Neural cell (in vitro differentiated cells): ENCODE data around the gene PTPRA. TPM values are rescaled to one million over a fixed set of nuclear protein-coding genes. Genes with fewer than 3 reads are reported as not detected.

ENCODE experiments used
- H2AFZ ChIP-seq: fragments of 200-600, 300-800 bp; sonication (generic), shearing (Covaris generic); 2 replicates; pipeline ENCODE4 v1.6.0; 2014; ENCODE audit warnings: low read depth, mild to moderate bottlenecking, antibody characterized with exemption, low read length, moderate library complexity
- H3F3A ChIP-seq: fragments of 200-600 bp; shearing (Covaris generic); 2 replicates; pipeline ENCODE4 v1.6.1; 2016; ENCODE audit warnings: mild to moderate bottlenecking, moderate library complexity, mixed read lengths, antibody characterized with exemption, low read length; ENCODE audit not compliant: insufficient read depth, poor library complexity, severe bottlenecking
- H3K27ac ChIP-seq: fragments of 200-600, 300-800 bp; sonication (generic), shearing (Covaris generic); 2 replicates; pipeline ENCODE4 v1.5.1; 2014; ENCODE audit warnings: mild to moderate bottlenecking, low read length, moderate library complexity
- H3K27me3 ChIP-seq: fragments of 300-800, 200-600 bp; sonication (generic), shearing (Covaris generic); 2 replicates; pipeline ENCODE4 v1.6.0; 2014; ENCODE audit warnings: mild to moderate bottlenecking, low read depth, low read length, moderate library complexity; ENCODE audit not compliant: insufficient read depth
- H3K36me3 ChIP-seq: fragments of 300-800, 200-600 bp; sonication (generic), shearing (Covaris generic); 2 replicates; pipeline ENCODE4 v1.5.1; 2014; ENCODE audit warnings: mild to moderate bottlenecking, antibody characterized with exemption, low read length, moderate library complexity; ENCODE audit not compliant: insufficient read depth
- H3K4me2 ChIP-seq: fragments of 300-800, 200-600 bp; sonication (generic), shearing (Covaris generic); 2 replicates; pipeline ENCODE4 v1.6.0; 2014; ENCODE audit warnings: mild to moderate bottlenecking, low read length
- H3K4me3 ChIP-seq: fragments of 300-800, 200-600 bp; sonication (generic), shearing (Covaris generic); 2 replicates; pipeline ENCODE4 v1.5.1; 2014; ENCODE audit warnings: mild to moderate bottlenecking, low read length, moderate library complexity
- H3K79me2 ChIP-seq: fragments of 200-600 bp; shearing (Covaris generic); replicated peaks from 2 replicates; pipeline ENCODE4 v1.6.0; 2014; ENCODE audit warnings: mild to moderate bottlenecking, low read length, moderate library complexity; ENCODE audit not compliant: insufficient read depth
- H3K9ac ChIP-seq: fragments of 300-800, 200-600 bp; sonication (generic), shearing (Covaris generic); 2 replicates; pipeline ENCODE4 v1.6.1; 2016; ENCODE audit warnings: mild to moderate bottlenecking, low read length, mixed read lengths
- H3K9me2 ChIP-seq: fragments of 200-600 bp; shearing (Covaris generic); 2 replicates; pipeline ENCODE4 v1.6.1; 2016; ENCODE audit warnings: mild to moderate bottlenecking, low read length, mixed read lengths; ENCODE audit not compliant: insufficient read depth
- H3K9me3 ChIP-seq: fragments of 200-600, 300-800 bp; sonication (generic), shearing (Covaris generic); 2 replicates; pipeline ENCODE4 v1.6.1; 2016; ENCODE audit warnings: mild to moderate bottlenecking, mixed run types, low read length, moderate library complexity, mixed read lengths
- H4K20me1 ChIP-seq: fragments of 200-600 bp; shearing (Covaris generic); 2 replicates; pipeline ENCODE4 v1.6.1; 2016; ENCODE audit warnings: mild to moderate bottlenecking, mixed run types; ENCODE audit not compliant: insufficient read depth
- EP300 ChIP-seq: fragments of 450-650 bp; conservative IDR thresholded peaks from 2 replicates; pipeline ENCODE4 v1.6.1; 2014; ENCODE audit warnings: antibody characterized with exemption, mild to moderate bottlenecking, moderate library complexity; ENCODE audit not compliant: poor library complexity, severe bottlenecking
- EZH2 ChIP-seq: fragments of 200-600, 300-800 bp; shearing (Covaris generic), sonication (generic); IDR thresholded peaks from 2 replicates; pipeline ENCODE4 v1.6.1; 2014; ENCODE audit warnings: antibody characterized with exemption, low read length, borderline replicate concordance, mild to moderate bottlenecking; ENCODE audit not compliant: insufficient read depth, poor library complexity, severe bottlenecking
- MXI1 ChIP-seq: fragments of 450-650 bp; conservative IDR thresholded peaks from 2 replicates; pipeline ENCODE4 v1.6.1; 2014; ENCODE audit warnings: antibody characterized with exemption, mild to moderate bottlenecking; ENCODE audit not compliant: poor library complexity, severe bottlenecking
- POLR2AphosphoS5 ChIP-seq: IDR thresholded peaks from 2 replicates; pipeline ENCODE4 v1.6.1; 2012
- RAD21 ChIP-seq: fragments of 450-650 bp; conservative IDR thresholded peaks from 2 replicates; pipeline ENCODE4 v1.6.1; 2014; ENCODE audit warnings: antibody characterized with exemption, mild to moderate bottlenecking, moderate library complexity
- SMC3 ChIP-seq: fragments of 450-650 bp; conservative IDR thresholded peaks from 2 replicates; pipeline ENCODE4 v1.6.1; 2014; ENCODE audit warnings: antibody characterized with exemption, mild to moderate bottlenecking, moderate library complexity; ENCODE audit not compliant: poor library complexity
- TAF1 ChIP-seq: IDR thresholded peaks from 2 replicates; pipeline ENCODE4 v1.6.1; 2012; ENCODE audit warnings: low read depth
- polyA plus RNA-seq: library from polyadenylated mRNA; depleted of rRNA; stranded (reverse); fragments of >200 nt; gene quantifications from 2 replicates; pipeline ENCODE4 v1.2.3, GENCODE V29; 2014
- TF ChIP-seq, protein P1 (sequence below): fragments of 450-650 bp; IDR thresholded peaks from 2 replicates; pipeline ENCODE4 v1.5.1; 2014; ENCODE audit warnings: antibody characterized with exemption, mild to moderate bottlenecking, moderate library complexity; ENCODE audit not compliant: poor library complexity, severe bottlenecking
- TF ChIP-seq, protein P2 (sequence below): IDR thresholded peaks from 2 replicates; pipeline ENCODE4 v1.6.1; 2012; ENCODE audit warnings: borderline replicate concordance

The PTPRA gene
- polyA plus RNA-seq, 1 donor from 2014 or later, result 68.2 TPM

DNA sequence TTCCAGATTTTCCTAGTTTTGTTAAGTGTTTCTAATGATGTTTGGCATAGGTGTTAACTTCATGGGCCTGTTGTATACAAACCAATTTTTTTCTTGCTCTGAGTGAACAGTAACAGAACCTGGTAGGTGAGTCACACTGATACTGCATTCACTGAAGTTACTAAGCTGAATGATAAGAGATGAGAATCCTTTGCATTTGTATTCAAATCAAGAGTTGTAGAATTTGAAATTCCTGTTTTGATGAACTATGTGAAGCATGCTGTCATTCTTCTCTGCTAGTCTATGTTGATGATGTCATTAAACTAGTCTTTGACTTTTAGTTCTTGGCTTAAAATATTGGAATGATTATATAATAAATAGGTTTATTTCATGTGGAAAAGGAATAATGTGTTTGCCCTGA is 37.9 kb downstream of the PTPRA start:
- TF ChIP-seq MXI1 (no peak), SMC3 (no peak), EP300 (no peak), RAD21 (no peak), EZH2 (no peak), POLR2AphosphoS5 (no peak), TAF1 (no peak)
- TF ChIP-seq, protein P1, sequence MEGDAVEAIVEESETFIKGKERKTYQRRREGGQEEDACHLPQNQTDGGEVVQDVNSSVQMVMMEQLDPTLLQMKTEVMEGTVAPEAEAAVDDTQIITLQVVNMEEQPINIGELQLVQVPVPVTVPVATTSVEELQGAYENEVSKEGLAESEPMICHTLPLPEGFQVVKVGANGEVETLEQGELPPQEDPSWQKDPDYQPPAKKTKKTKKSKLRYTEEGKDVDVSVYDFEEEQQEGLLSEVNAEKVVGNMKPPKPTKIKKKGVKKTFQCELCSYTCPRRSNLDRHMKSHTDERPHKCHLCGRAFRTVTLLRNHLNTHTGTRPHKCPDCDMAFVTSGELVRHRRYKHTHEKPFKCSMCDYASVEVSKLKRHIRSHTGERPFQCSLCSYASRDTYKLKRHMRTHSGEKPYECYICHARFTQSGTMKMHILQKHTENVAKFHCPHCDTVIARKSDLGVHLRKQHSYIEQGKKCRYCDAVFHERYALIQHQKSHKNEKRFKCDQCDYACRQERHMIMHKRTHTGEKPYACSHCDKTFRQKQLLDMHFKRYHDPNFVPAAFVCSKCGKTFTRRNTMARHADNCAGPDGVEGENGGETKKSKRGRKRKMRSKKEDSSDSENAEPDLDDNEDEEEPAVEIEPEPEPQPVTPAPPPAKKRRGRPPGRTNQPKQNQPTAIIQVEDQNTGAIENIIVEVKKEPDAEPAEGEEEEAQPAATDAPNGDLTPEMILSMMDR, result no peak
- TF ChIP-seq, protein P2, sequence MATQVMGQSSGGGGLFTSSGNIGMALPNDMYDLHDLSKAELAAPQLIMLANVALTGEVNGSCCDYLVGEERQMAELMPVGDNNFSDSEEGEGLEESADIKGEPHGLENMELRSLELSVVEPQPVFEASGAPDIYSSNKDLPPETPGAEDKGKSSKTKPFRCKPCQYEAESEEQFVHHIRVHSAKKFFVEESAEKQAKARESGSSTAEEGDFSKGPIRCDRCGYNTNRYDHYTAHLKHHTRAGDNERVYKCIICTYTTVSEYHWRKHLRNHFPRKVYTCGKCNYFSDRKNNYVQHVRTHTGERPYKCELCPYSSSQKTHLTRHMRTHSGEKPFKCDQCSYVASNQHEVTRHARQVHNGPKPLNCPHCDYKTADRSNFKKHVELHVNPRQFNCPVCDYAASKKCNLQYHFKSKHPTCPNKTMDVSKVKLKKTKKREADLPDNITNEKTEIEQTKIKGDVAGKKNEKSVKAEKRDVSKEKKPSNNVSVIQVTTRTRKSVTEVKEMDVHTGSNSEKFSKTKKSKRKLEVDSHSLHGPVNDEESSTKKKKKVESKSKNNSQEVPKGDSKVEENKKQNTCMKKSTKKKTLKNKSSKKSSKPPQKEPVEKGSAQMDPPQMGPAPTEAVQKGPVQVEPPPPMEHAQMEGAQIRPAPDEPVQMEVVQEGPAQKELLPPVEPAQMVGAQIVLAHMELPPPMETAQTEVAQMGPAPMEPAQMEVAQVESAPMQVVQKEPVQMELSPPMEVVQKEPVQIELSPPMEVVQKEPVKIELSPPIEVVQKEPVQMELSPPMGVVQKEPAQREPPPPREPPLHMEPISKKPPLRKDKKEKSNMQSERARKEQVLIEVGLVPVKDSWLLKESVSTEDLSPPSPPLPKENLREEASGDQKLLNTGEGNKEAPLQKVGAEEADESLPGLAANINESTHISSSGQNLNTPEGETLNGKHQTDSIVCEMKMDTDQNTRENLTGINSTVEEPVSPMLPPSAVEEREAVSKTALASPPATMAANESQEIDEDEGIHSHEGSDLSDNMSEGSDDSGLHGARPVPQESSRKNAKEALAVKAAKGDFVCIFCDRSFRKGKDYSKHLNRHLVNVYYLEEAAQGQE, result no peak
- Histone ChIP-seq H3K4me2 (no peak overlapping the region), H3K4me3 (no peak overlapping the region), H3K27me3 (no peaks in the 10 kb centered on the region), H3K9ac (no peak overlapping the region), H4K20me1 (no peaks in the 10 kb centered on the region), H3K79me2 (peaks cover 14% of the 10 kb centered on the region), H3K9me3 (peaks cover under 1% of the 10 kb centered on the region), H3K27ac (no peak overlapping the region), H2AFZ (no peak overlapping the region), H3K36me3 (no peaks in the 10 kb centered on the region), H3K9me2 (no peaks in the 10 kb centered on the region), H3F3A (no peaks in the 10 kb centered on the region)

DNA sequence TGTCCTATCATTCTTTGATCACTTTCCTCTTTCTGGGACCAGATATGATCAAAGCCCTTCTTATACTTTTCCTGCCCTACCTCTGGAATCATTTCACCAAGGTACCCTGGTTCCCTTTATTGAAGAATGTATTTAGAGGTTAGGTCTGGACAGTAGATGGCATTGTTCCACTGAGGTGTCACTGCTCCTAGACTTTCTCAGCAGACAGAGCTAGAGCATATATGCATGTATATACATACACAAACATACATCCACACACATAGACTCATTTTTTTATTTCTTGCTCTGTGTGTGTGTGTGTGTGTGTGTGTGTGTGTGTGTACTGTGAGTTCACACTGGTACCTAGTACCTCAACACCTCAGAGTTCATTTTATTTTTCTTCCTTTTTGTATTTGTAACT is 40.9 kb downstream of the PTPRA start:
- no peaks in the 10 kb centered on the region for H3K36me3 ChIP-seq
- TF ChIP-seq SMC3 (peak; percentile 57), EZH2 (no peak), POLR2AphosphoS5 (no peak), MXI1 (no peak), RAD21 (peak; percentile 63)
- TF ChIP-seq, protein P2, result no peak
- TF ChIP-seq, protein P1, result peak; percentile 64
- no peaks in the 10 kb centered on the region for H3K9me2 ChIP-seq
- no peak overlapping the region for H2AFZ ChIP-seq
- no peak overlapping the region for H3K9ac ChIP-seq
- H3K27ac ChIP-seq, result no peak overlapping the region
- peaks cover 4% of the 10 kb centered on the region for H3K9me3 ChIP-seq
- peaks cover 9% of the 10 kb centered on the region for H3K79me2 ChIP-seq
- H3F3A ChIP-seq, result no peaks in the 10 kb centered on the region
- no peak overlapping the region for H3K4me3 ChIP-seq
- no peaks in the 10 kb centered on the region for H3K27me3 ChIP-seq
- no peaks in the 10 kb centered on the region for H4K20me1 ChIP-seq
- H3K4me2 ChIP-seq, result no peak overlapping the region
